Hepatocyte (in vitro differentiated cells): ENCODE results near the gene LPAR1.

ENCODE experiments used
- CTCF ChIP-seq: fragments of 200-600 bp; sonication (generic); IDR thresholded peaks from 2 replicates; pipeline ENCODE4 v1.5.1; 2016; ENCODE audit warnings: antibody characterized with exemption, mild to moderate bottlenecking; ENCODE audit not compliant: poor library complexity
- EZH2 ChIP-seq: fragments of 200-600 bp; sonication (generic); IDR thresholded peaks from 2 replicates; pipeline ENCODE4 v1.6.1; 2016; ENCODE audit warnings: antibody characterized with exemption, mild to moderate bottlenecking, borderline replicate concordance
- EZH2phosphoT487 ChIP-seq: fragments of 200-600 bp; sonication (generic); IDR thresholded peaks from one replicate; pipeline ENCODE4 v1.6.1; 2018; ENCODE audit warnings: antibody characterized with exemption, mild to moderate bottlenecking, low read depth, moderate library complexity; ENCODE audit not compliant: unreplicated experiment, severe bottlenecking

GRCh38 chr9:111037356-111037707 lies 938 bp downstream of the LPAR1 start:
- no peak for TF ChIP-seq CTCF
- no peak for TF ChIP-seq EZH2
- no peak for TF ChIP-seq EZH2phosphoT487
